OCI-LY7 (cell line): ENCODE measurements around the gene DIP2A. TPM values are rescaled to one million over a fixed set of nuclear protein-coding genes. Genes with fewer than 3 reads are reported as not detected.

ENCODE experiments used
- BruUV-seq: library from RNA; stranded (reverse); fragments of 400-500 nt; replicated peaks from 2 replicates; lab custom pipeline; 2021; lab: Mats Ljungman, UMichigan
- CTCF ChIA-PET: fragments of 300-600 bp; sonication (Branson Sonifier 250); formaldehyde crosslinking; loops from one replicate; lab custom pipeline; 2022; ENCODE audit warnings: antibody characterized with exemption; ENCODE audit not compliant: unreplicated experiment; lab: Charles Lee
- POLR2A ChIA-PET: fragments of 300-600 bp; sonication (Branson Sonifier 250); formaldehyde crosslinking; loops from one replicate; lab custom pipeline; 2022; ENCODE audit warnings: antibody characterized with exemption; lab: Charles Lee
- DNase-seq: peaks from one replicate; pipeline ENCODE4 v3.0.0-alpha.2; 2015; ENCODE audit warnings: low spot score
- H2AFZ ChIP-seq: fragments of 200-600 bp; sonication (generic), shearing (Covaris generic); 2 replicates; pipeline ENCODE4 v1.6.1; 2014; ENCODE audit warnings: mild to moderate bottlenecking, antibody characterized with exemption, low read length, moderate library complexity
- H3K27ac ChIP-seq: fragments of 200-600 bp; sonication (generic); 2 replicates; pipeline ENCODE4 v1.5.1; 2014; ENCODE audit warnings: mixed run types, low read depth, mild to moderate bottlenecking, moderate library complexity, low read length, inconsistent platforms; ENCODE audit not compliant: poor library complexity, severe bottlenecking
- H3K36me3 ChIP-seq: fragments of 200-600 bp; sonication (generic); 2 replicates; pipeline ENCODE4 v1.6.1; 2014; ENCODE audit warnings: mild to moderate bottlenecking, antibody characterized with exemption, low read length, moderate library complexity, mixed read lengths; ENCODE audit not compliant: insufficient read depth
- H3K4me1 ChIP-seq: fragments of 200-600 bp; sonication (generic); 2 replicates; pipeline ENCODE4 v1.5.1; 2014; ENCODE audit warnings: mild to moderate bottlenecking, low read length; ENCODE audit not compliant: insufficient read depth, poor library complexity, severe bottlenecking
- H3K4me2 ChIP-seq: fragments of 200-600 bp; sonication (generic); 2 replicates; pipeline ENCODE4 v1.6.1; 2014; ENCODE audit warnings: mild to moderate bottlenecking, low read length
- H3K4me3 ChIP-seq: fragments of 200-600 bp; sonication (generic); 2 replicates; pipeline ENCODE4 v1.5.1; 2014; ENCODE audit warnings: mild to moderate bottlenecking, low read depth, low read length; ENCODE audit not compliant: poor library complexity, severe bottlenecking
- H3K79me2 ChIP-seq: fragments of 200-600 bp; sonication (generic); 2 replicates; pipeline ENCODE4 v1.6.1; 2016; ENCODE audit warnings: low read depth, mild to moderate bottlenecking, low read length, moderate library complexity, mixed read lengths; ENCODE audit not compliant: insufficient read depth
- H3K9me2 ChIP-seq: fragments of 200-600 bp; sonication (generic); 2 replicates; pipeline ENCODE4 v1.6.1; 2016; ENCODE audit warnings: mild to moderate bottlenecking, low read length, mixed read lengths; ENCODE audit not compliant: insufficient read depth
- H3K9me3 ChIP-seq: fragments of 200-600 bp; sonication (generic); 2 replicates; pipeline ENCODE4 v1.6.1; 2014; ENCODE audit warnings: mild to moderate bottlenecking, mixed run types, low read length, mixed read lengths
- H4K20me1 ChIP-seq: fragments of 200-600 bp; sonication (generic); 2 replicates; pipeline ENCODE4 v1.6.1; 2014; ENCODE audit warnings: mild to moderate bottlenecking, antibody characterized with exemption, low read length, moderate library complexity, mixed read lengths; ENCODE audit not compliant: insufficient read depth
- CTCF ChIP-seq: fragments of 200-600 bp; sonication (generic); conservative IDR thresholded peaks from 2 replicates; pipeline ENCODE4 v1.5.1; 2014; ENCODE audit warnings: mild to moderate bottlenecking, antibody characterized with exemption, low read length, moderate library complexity, mixed read lengths
- EZH2phosphoT487 ChIP-seq: fragments of 200-600 bp; sonication (generic); IDR thresholded peaks from 2 replicates; pipeline ENCODE4 v1.6.1; 2018; ENCODE audit warnings: low read depth, borderline replicate concordance, mild to moderate bottlenecking, mixed run types, antibody characterized with exemption, low read length, moderate library complexity, mixed read lengths
- intact Hi-C: fragments of 100-400 bp; cut with micrococcal nuclease; formaldehyde crosslinking; loops from one replicate; pipeline ENCODE4 v1.10.0; 2022; ENCODE audit not compliant: unreplicated experiment
- total RNA-seq, 2 experiments: library from RNA; depleted of rRNA in 1 of 2; stranded (reverse); fragments of >200 nt in 1 of 2; shearing (Covaris generic) in 1 of 2; gene quantifications; 2 replicates each; pipeline ENCODE4 v1.2.3, GENCODE V29; 2014 to 2022

The DIP2A gene
- total RNA-seq, 2 experiments from 2014 or later, result 27.9 to 44.7 TPM

DNA sequence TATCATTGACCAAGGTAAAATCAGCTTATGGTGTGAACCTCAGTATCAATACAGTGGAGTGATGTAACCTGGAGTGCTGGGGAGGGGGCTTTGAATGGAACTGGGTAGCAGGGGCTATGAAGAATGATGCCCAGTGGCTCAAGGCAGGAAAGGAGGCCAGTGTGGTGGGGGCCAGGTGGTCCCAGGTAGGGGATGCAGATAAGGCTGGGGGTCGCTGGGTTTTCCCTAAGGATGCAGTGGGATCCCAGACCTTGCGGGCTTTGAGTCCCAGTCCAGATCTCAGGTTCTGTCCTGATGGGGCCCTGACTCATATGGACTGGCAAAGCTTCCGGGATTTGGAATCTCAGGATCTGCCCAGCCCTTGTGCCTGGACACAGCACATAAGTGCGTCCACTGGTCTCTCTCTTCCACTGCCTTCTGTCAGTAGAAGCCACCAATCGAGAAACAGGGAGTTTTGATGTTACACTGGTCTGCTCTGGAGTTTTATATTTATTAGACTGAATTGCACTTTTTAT lies 94.2 kb downstream of the DIP2A start:
- no peaks in the 10 kb centered on the region for H4K20me1 ChIP-seq
- POLR2A ChIA-PET, result no interaction called here
- TF ChIP-seq CTCF (no peak), EZH2phosphoT487 (no peak)
- intact Hi-C loops, result no loop called here
- no peak overlapping the region for H3K27ac ChIP-seq
- no peak overlapping the region for H2AFZ ChIP-seq
- peaks cover 22% of the 10 kb centered on the region for H3K4me1 ChIP-seq
- H3K4me3 ChIP-seq, result no peak overlapping the region
- H3K9me2 ChIP-seq, result no peaks in the 10 kb centered on the region
- peaks cover 7% of the 10 kb centered on the region for H3K36me3 ChIP-seq
- DNase-seq, result no peak
- no peaks in the 10 kb centered on the region for H3K9me3 ChIP-seq
- CTCF ChIA-PET, result no interaction called here
- no TSS peak for BruUV-seq
- no peaks in the 10 kb centered on the region for H3K79me2 ChIP-seq
- H3K4me2 ChIP-seq, result no peak overlapping the region

DNA sequence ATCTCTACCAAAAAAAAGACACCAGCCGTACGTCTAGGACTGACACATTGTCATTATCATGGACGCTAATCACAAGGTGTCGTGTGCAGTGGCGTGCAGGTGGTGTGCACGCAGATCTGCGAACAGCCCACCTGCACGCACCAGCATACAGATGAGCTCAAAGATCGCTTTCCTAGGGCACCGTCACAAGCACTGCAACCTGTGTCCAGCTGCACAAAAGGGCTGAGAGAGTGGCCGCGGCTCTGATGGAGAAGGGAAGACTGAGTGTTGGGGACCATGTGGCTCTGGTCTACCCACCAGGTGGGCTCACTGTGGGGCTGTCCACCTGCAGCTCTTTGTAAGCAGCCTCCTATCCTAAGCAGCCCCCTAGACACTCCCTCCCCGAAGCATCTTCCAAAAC lies 95.3 kb downstream of the DIP2A start:
- DNase-seq, result no peak
- no peak overlapping the region for H3K27ac ChIP-seq
- TF ChIP-seq EZH2phosphoT487 (no peak), CTCF (no peak)
- BruUV-seq, result no TSS peak
- CTCF ChIA-PET, result no interaction called here
- intact Hi-C loops, result no loop called here
- POLR2A ChIA-PET, result no interaction called here
- no peak overlapping the region for H2AFZ ChIP-seq
- no peaks in the 10 kb centered on the region for H3K79me2 ChIP-seq
- peaks cover 31% of the 10 kb centered on the region for H3K4me1 ChIP-seq
- no peak overlapping the region for H3K4me2 ChIP-seq
- H3K36me3 ChIP-seq, result no peaks in the 10 kb centered on the region
- H3K9me3 ChIP-seq, result no peaks in the 10 kb centered on the region
- no peaks in the 10 kb centered on the region for H3K9me2 ChIP-seq
- H4K20me1 ChIP-seq, result no peaks in the 10 kb centered on the region
- H3K4me3 ChIP-seq, result no peak overlapping the region

DNA sequence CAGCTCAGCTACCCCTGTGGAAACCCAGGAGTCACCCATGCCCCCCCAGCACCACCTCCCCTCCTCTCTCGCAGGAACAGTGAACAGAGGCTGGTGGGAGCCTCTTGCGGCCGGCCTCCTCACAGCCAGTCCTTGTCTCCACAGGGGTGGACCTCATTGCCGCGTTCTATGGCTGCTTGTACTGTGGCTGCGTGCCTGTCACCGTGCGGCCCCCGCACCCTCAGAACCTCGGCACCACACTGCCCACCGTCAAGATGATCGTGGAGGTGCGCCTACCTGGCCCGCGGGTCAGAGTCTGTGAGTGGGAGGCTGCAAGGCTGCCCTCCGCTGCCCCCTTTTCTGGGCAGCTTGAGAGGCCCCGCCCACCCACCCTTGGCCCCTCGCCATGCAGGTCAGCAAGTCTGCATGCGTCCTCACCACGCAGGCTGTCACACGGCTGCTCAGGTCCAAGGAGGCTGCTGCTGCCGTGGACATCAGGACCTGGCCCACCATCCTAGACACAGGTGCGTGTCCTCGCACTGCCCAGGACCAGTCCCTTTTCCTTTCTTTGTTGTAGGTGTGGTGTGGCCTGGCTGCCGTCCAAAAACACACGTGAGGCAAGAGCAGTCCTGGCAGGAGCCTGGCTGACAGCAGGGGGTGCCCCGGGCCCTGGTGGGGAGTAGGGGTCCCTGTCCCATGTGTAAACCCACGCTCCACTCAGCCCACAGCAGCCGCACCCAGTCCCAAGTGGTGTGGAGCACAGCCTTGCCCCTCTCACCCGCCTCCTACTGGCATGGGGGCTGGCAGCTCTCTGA lies 95.9 kb downstream of the DIP2A start:
- no peaks in the 10 kb centered on the region for H3K9me3 ChIP-seq
- ChIA-PET CTCF (no interaction called here), POLR2A (no interaction called here)
- H2AFZ ChIP-seq, result no peak overlapping the region
- no peaks in the 10 kb centered on the region for H4K20me1 ChIP-seq
- H3K4me2 ChIP-seq, result no peak overlapping the region
- no peak for DNase-seq
- no peaks in the 10 kb centered on the region for H3K9me2 ChIP-seq
- TF ChIP-seq EZH2phosphoT487 (no peak), CTCF (no peak)
- no peak overlapping the region for H3K4me3 ChIP-seq
- H3K27ac ChIP-seq, result no peak overlapping the region
- BruUV-seq, result no TSS peak
- H3K36me3 ChIP-seq, result no peaks in the 10 kb centered on the region
- peaks cover 38% of the 10 kb centered on the region for H3K4me1 ChIP-seq
- intact Hi-C loops, result loop anchor here (5.0 kb wide), 1 partner anchor 97 kb away; the partner anchor contains the start of gene DIP2A
- H3K79me2 ChIP-seq, result no peaks in the 10 kb centered on the region
